GM23248 (cell line): ENCODE results near the gene FER.
"Not testable (repeated sequence)": the region's sequence is repeated elsewhere in the genome, so short reads cannot be mapped to it uniquely, and the experiment has no call there.

Experiments used
- EZH2 ChIP-seq: fragments of 200-600 bp; sonication (generic); IDR thresholded peaks from 2 replicates; pipeline ENCODE4 v1.6.1; 2018; ENCODE audit warnings: antibody characterized with exemption, mild to moderate bottlenecking; ENCODE audit not compliant: insufficient read depth, poor library complexity, severe bottlenecking
- EZH2phosphoT487 ChIP-seq: fragments of 200-600 bp; sonication (generic); IDR thresholded peaks from 2 replicates; pipeline ENCODE4 v1.6.1; 2018; ENCODE audit warnings: antibody characterized with exemption, moderate library complexity, mild to moderate bottlenecking, low read depth; ENCODE audit not compliant: insufficient read depth

DNA sequence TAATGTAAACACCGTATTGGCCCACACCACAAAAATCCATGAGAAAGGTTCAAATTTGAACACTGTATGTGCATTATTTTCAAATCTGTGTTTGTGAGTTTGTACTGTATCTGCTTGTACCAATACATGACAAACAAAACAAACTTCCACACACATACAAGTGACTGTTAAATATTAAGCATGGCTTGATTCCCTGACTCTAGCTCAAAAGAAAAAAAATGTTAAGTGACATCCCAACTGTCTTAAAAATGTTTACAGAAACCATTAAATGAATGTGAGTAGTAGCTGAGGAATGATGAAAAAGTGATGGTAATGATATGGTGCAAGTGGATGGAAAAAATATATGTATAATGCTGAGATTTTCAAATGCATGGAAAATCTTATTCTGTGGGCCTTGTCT, 302.6 kb downstream of the FER start:
- TF ChIP-seq EZH2phosphoT487, EZH2: not testable (repeated sequence)
